ENCODE data around the gene CPSF4L.

Gene CPSF4L

DNA sequence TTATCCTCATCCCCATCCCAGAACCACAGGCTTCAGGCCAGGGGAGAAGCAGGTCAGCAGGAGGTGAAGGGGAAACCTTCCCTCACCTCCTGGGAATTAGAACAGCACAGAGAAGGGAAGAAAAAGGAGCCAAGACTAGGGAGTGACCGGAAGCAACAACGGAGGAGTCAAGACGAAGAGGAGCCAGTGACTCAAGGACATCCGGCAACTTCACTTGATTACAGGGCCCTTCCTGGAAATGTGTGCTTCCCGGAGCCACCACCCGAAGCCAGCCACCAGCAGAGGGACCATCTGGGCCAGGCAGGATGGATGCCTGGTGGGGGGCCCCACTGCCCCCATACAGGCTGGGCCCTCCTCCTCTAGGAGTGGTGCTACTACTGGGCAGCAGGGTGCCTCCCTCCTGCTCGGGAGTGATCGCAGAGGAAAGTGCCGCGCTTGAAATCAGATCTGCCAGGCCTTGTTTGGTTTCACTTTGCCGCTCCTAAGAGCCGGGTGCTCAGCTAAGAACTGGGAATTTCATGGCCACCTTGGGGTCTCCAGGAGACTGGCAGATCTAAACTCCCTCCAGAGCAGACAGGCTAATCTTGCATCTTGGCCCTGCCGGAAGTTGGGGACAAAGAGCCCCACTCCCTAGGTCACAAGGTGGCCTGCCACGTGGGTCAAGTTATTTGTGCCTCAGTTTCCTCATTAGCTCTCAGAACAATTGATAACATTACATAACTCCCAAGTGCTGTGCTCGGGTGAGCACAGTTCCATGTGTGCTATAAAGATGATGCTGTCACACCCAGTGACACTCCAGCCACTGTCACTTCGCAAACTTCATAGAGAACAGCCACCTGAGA lies 43.5 kb upstream of the CPSF4L start:
- no peak overlapping the region for H2AFZ ChIP-seq (ENCODE audit: low read length)

GRCh38 chr17:73304438-73304837 lies 42.8 kb upstream of the CPSF4L start:
- Histone ChIP-seq H3F3A (ENCODE audit: insufficient read depth, low read length) (no peaks in the 10 kb centered on the region), H3K9ac (ENCODE audit: low read length) (no peak overlapping the region), H3K4me2 (ENCODE audit: low read depth, low read length) (no peak overlapping the region), H3K27ac (ENCODE audit: low read length) (no peak overlapping the region), H3K4me1 (ENCODE audit: low read length) (no peaks in the 10 kb centered on the region), H3K9me2 (replicated peaks; ENCODE audit: insufficient read depth, low read length) (no peaks in the 10 kb centered on the region), H2AFZ (ENCODE audit: low read length) (no peak overlapping the region), H3K36me3 (replicated peaks; ENCODE audit: insufficient read depth, low read length) (no peaks in the 10 kb centered on the region), H3K27me3 (replicated peaks; ENCODE audit: insufficient read depth, low read length) (no peaks in the 10 kb centered on the region), H3K9me3 (replicated peaks; ENCODE audit: insufficient read depth, low read length) (no peaks in the 10 kb centered on the region), H4K20me1 (ENCODE audit: insufficient read depth, low read length) (no peaks in the 10 kb centered on the region), H3K79me2 (ENCODE audit: low read length) (no peaks in the 10 kb centered on the region; the same call in 1 of the 2 replicates), H3K4me3 (ENCODE audit: low read length) (no peak overlapping the region)
- no peak for TF ChIP-seq EZH2phosphoT487 (IDR thresholded peaks at IDR 0.05; ENCODE audit: low read length)
- TF ChIP-seq, protein P1, sequence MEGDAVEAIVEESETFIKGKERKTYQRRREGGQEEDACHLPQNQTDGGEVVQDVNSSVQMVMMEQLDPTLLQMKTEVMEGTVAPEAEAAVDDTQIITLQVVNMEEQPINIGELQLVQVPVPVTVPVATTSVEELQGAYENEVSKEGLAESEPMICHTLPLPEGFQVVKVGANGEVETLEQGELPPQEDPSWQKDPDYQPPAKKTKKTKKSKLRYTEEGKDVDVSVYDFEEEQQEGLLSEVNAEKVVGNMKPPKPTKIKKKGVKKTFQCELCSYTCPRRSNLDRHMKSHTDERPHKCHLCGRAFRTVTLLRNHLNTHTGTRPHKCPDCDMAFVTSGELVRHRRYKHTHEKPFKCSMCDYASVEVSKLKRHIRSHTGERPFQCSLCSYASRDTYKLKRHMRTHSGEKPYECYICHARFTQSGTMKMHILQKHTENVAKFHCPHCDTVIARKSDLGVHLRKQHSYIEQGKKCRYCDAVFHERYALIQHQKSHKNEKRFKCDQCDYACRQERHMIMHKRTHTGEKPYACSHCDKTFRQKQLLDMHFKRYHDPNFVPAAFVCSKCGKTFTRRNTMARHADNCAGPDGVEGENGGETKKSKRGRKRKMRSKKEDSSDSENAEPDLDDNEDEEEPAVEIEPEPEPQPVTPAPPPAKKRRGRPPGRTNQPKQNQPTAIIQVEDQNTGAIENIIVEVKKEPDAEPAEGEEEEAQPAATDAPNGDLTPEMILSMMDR (IDR thresholded peaks at IDR 0.05; ENCODE audit: low read length) = no peak
- TF ChIP-seq EZH2 (optimal IDR thresholded peaks at IDR 0.05; ENCODE audit: low read depth, low read length) = no peak
- DNase-seq = no peak

More for the DNA sequence above, 43.5 kb upstream of the CPSF4L start:
- TF ChIP-seq, protein P1 (IDR thresholded peaks at IDR 0.05; ENCODE audit: low read length) = no peak
- no peak for TF ChIP-seq EZH2phosphoT487 (IDR thresholded peaks at IDR 0.05; ENCODE audit: low read length)
- no peak for TF ChIP-seq EZH2 (optimal IDR thresholded peaks at IDR 0.05; ENCODE audit: low read depth, low read length)
- Histone ChIP-seq H3K27me3 (replicated peaks; ENCODE audit: insufficient read depth, low read length) (no peaks in the 10 kb centered on the region), H3F3A (ENCODE audit: insufficient read depth, low read length) (no peaks in the 10 kb centered on the region), H4K20me1 (ENCODE audit: insufficient read depth, low read length) (no peaks in the 10 kb centered on the region), H3K9ac (ENCODE audit: low read length) (no peak overlapping the region), H3K36me3 (replicated peaks; ENCODE audit: insufficient read depth, low read length) (no peaks in the 10 kb centered on the region), H3K27ac (ENCODE audit: low read length) (no peak overlapping the region), H3K4me2 (ENCODE audit: low read depth, low read length) (no peak overlapping the region), H3K4me3 (ENCODE audit: low read length) (no peak overlapping the region), H3K4me1 (ENCODE audit: low read length) (no peaks in the 10 kb centered on the region), H3K79me2 (ENCODE audit: low read length) (peaks cover 7% of the 10 kb centered on the region), H3K9me3 (replicated peaks; ENCODE audit: insufficient read depth, low read length) (no peaks in the 10 kb centered on the region), H3K9me2 (replicated peaks; ENCODE audit: insufficient read depth, low read length) (no peaks in the 10 kb centered on the region)
- no peak for DNase-seq

- Histone ChIP-seq H3K9ac (ENCODE audit: low read length) (no peak overlapping the region), H3K4me3 (ENCODE audit: low read length) (no peak overlapping the region), H3K9me3 (replicated peaks; ENCODE audit: insufficient read depth, low read length) (no peaks in the 10 kb centered on the region), H3K4me2 (ENCODE audit: low read depth, low read length) (no peak overlapping the region), H3K36me3 (replicated peaks; ENCODE audit: insufficient read depth, low read length) (no peaks in the 10 kb centered on the region), H3F3A (ENCODE audit: insufficient read depth, low read length) (no peaks in the 10 kb centered on the region), H2AFZ (ENCODE audit: low read length) (no peak overlapping the region), H3K79me2 (ENCODE audit: low read length) (no peaks in the 10 kb centered on the region; the same call in 1 of the 2 replicates), H3K27ac (ENCODE audit: low read length) (no peak overlapping the region), H3K9me2 (replicated peaks; ENCODE audit: insufficient read depth, low read length) (no peaks in the 10 kb centered on the region), H3K4me1 (ENCODE audit: low read length) (no peaks in the 10 kb centered on the region), H4K20me1 (ENCODE audit: insufficient read depth, low read length) (no peaks in the 10 kb centered on the region), H3K27me3 (replicated peaks; ENCODE audit: insufficient read depth, low read length) (no peaks in the 10 kb centered on the region)
- TF ChIP-seq EZH2 (optimal IDR thresholded peaks at IDR 0.05; ENCODE audit: low read depth, low read length) = no peak
- TF ChIP-seq, protein P1 (IDR thresholded peaks at IDR 0.05; ENCODE audit: low read length) = no peak
- TF ChIP-seq EZH2phosphoT487 (IDR thresholded peaks at IDR 0.05; ENCODE audit: low read length) = no peak
- DNase-seq = no peak
Observed at GRCh38 chr17:73302189-73302588, 40.5 kb upstream of the CPSF4L start.

Data from MM.1S (cell line).